GM10266 (cell line): ENCODE measurements around the gene GPR156.

Experiments used
- DNase-seq: peaks from one replicate; pipeline ENCODE4 v3.0.0; 2012; ENCODE audit errors: extremely low spot score
- CTCF ChIP-seq: IDR thresholded peaks from 2 replicates; pipeline ENCODE4 v1.5.1; 2012; ENCODE audit warnings: mild to moderate bottlenecking, low read depth; ENCODE audit not compliant: control insufficient read depth, insufficient read depth; ENCODE audit errors: missing control alignments

GPR156 gene

GRCh38 chr3:120129051-120129450, 156.0 kb downstream of the GPR156 start:
- no peak for DNase-seq
- no peak for TF ChIP-seq CTCF

GRCh38 chr3:120125992-120126391, 159.0 kb downstream of the GPR156 start:
- no peak for DNase-seq
- no peak for TF ChIP-seq CTCF

- no peak for TF ChIP-seq CTCF
- no peak for DNase-seq
Measured at GRCh38 chr3:120119846-120120510, 165.0 kb downstream of the GPR156 start.
